Esophagus muscularis mucosa (tissue), 3 donors: ENCODE data around the gene CD14.

Experiments
- POLR2A ChIP-seq: fragments of 450-650 bp; IDR thresholded peaks from one replicate; pipeline ENCODE4 v1.6.1; 2017; ENCODE audit warnings: antibody characterized with exemption, moderate library complexity, mild to moderate bottlenecking, low read depth
- TF ChIP-seq, protein P1 (sequence below), 3 experiments: fragments of 200-600 bp in 2 of 3; fragments of 450-650 bp in 1 of 3; sonication (generic) in 2 of 3; IDR thresholded peaks; one replicate each; pipeline ENCODE4 v1.5.1; 2017 to 2019; ENCODE audit warnings: antibody characterized with exemption in 3 of 3, mild to moderate bottlenecking in 2 of 3, moderate library complexity in 1 of 3

- no peak for TF ChIP-seq POLR2A
- TF ChIP-seq, protein P1, sequence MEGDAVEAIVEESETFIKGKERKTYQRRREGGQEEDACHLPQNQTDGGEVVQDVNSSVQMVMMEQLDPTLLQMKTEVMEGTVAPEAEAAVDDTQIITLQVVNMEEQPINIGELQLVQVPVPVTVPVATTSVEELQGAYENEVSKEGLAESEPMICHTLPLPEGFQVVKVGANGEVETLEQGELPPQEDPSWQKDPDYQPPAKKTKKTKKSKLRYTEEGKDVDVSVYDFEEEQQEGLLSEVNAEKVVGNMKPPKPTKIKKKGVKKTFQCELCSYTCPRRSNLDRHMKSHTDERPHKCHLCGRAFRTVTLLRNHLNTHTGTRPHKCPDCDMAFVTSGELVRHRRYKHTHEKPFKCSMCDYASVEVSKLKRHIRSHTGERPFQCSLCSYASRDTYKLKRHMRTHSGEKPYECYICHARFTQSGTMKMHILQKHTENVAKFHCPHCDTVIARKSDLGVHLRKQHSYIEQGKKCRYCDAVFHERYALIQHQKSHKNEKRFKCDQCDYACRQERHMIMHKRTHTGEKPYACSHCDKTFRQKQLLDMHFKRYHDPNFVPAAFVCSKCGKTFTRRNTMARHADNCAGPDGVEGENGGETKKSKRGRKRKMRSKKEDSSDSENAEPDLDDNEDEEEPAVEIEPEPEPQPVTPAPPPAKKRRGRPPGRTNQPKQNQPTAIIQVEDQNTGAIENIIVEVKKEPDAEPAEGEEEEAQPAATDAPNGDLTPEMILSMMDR (IDR thresholded peaks at IDR 0.05): no peak
Measured at GRCh38 chr5:140635291-140636257, 2.6 kb upstream of the CD14 start.
